HT1080 (cell line): Measurements from ENCODE around the gene DAPK3. TPM values are rescaled to one million over a fixed set of nuclear protein-coding genes. Genes with fewer than 3 reads are reported as not detected.
"Not testable (repeated sequence)": the region's sequence is repeated elsewhere in the genome, so short reads cannot be mapped to it uniquely, and the experiment has no call there.

Experiments used
- DNase-seq: peaks from one replicate; pipeline ENCODE4 v3.0.0-alpha.2; 2015; ENCODE audit warnings: low read depth
- total RNA-seq: library from RNA; depleted of rRNA; stranded (reverse); fragments of >200 nt; shearing (Covaris generic); gene quantifications from 2 replicates; pipeline ENCODE4 v1.2.3, GENCODE V29; 2014

Gene DAPK3
- total RNA-seq, 1 experiment from 2014 or later: 54.7 TPM

DNA sequence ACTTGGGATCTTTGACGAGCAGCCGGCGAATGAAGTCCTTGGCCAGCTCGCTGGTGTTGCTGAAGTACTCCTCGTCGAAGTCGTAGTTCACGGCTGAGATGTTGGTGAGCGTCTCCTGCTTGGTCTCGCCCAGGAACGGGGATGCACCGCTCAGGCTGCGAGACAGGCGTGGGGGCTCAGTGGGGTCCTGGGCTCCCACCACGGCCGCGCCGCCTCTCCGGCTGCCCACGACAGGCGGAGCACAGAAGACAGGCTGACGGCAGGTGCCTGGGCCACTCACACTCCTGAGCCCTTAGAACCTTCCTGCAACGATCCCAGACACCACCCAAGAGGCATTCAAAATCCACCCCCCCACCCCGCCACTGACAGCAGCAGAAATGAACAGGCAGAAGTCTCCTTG is 9.9 kb downstream of the DAPK3 start:
- no peak for DNase-seq

DNA sequence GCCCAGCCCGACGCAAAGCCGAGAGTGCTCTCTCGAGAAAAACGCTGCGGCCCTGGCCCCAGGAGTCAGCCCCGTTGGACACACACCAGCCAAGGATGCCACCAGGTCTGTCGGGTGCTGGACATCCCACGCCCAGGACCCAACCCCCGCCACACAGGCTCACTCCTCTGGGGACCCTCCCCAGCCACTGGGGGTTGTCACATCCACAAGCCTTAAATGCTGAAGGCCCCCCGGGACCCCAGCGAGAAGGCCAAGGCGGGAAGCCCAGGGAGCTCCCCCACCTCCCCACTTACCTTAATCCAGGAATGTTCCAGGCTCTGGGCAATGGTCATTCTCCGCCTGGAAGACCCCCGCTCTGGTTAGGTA is 11.2 kb downstream of the DAPK3 start:
- no peak for DNase-seq

DNA sequence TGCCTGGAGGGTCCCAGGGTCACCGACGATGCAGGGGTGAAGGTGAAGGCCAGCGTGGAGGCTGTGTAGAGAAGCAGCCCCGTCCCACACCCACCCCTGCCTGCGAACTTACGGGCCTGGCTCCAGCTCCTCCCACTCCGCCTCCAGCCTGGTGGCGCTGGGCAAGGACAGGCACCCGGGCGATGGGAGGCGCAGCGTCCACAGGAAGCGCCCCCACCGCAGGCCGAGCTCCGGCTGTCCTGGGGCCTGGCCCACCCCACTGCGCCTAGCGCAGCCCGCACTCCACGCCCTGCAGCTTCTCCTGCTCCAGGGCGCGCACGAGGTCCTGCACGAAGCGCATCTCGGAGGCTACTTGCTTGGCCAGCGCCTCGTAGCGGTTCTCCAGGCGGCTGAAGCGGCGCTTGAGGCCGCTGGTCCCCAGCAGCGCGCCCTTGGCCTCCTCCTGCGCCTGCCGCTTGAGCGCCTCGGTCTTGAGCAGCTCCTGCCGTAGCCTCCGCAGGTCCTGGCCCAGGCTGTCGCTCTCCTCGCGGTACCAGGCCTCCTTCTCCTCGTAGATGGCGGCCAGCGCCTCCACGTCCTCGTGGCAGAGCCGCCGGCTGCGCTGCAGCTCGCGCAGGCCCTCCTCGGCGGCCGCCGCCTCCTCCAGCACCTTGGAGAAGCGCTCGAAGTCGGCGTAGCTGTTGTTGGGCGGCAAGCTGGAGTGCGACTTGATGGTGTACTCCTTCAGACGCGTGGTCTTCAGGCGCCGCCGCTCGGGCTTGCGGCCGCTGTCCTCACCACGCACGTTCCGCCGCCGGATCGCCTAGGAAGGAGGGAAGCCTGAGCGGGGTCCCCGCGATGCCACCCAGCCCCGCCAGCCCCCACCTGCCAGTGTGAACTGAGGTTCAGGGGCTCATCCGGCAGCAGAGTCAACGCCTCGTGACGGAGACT is 11.8 kb downstream of the DAPK3 start:
- no peak for DNase-seq

DNA sequence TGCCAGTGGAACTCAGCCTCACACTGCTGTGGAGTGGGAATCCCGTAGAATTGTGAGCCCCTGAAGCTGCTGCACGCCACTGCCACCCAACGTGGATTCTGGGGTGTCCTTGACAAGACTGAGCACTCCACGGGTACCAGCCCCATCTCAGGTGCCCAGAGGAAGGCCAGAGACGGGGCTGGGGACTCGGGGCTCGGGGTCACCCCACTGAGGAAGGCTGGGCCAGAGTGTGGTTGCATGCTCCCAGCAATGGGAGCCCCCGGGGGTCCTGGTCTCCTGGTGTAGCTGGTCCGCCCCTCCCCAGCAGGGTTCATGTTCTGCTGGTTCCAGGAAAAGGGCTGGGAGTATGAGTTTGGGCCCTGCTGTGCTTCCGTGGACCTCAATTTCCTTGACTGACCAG is 15.2 kb downstream of the DAPK3 start:
- DNase-seq: no peak

DNA sequence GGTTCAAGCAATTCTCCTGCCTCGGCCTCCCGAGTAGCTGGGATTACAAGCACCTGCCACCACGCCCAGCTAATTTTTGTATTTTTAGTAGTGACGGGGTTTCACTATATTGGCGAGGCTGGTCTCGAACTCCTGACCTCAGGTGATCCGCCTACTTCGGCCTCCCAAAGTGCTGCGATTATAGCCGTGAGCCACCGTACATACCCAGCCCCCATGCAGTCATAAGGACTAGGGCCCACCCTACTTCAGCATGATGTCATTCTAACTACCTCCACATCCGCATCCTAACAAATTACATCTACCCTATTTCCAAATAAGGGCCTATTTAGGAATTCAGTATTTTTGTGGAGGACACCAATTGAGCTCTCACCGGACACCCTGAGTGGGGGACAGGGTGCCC is 15.6 kb downstream of the DAPK3 start:
- DNase-seq: not testable (repeated sequence)

DNA sequence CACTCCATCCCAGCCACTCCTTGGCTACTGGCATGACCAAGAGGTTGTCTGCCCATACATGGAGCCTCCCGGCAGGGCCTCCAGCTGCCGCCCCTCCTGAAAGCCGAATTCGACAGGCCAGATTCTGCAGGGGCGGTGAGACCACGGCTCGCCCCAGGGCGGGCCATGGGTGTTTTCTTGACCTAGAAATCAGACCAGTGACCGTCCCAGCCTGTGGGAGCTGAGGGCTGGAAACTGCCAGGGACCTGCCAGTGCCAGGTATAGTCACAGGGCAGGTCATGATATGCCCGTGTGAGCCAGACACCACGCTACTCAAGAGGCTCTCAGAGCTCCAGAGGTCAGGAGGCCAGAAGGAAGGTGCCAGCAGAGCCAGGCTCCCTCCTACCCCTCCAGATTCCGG is 16.8 kb downstream of the DAPK3 start:
- DNase-seq: no peak

DNA sequence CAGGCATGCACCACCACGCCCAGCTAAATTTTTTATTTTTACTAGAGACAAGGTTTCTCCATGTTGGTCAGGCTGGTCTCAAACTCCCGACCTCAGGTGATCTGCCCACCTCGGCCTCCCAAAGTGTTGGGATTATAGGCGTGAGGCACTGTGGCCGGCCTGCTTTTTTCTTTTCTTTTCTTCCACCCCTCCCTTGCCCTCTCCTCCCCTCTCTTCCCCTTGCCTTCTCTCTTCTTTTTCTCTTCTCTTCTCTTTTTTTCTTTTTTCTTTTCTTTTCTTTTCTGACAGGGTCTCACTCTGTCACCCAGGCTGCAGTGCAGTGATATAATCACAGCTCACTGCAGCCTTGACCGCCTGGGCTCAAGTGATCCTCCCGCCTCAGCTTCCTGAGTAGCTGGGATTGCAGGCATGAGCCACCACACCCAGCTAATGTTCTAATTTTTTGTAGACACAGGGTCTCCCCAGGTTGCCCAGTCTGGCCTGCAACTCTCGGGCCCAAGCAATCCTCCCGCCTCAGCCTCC is 18.1 kb downstream of the DAPK3 start:
- DNase-seq: not testable (repeated sequence)

DNA sequence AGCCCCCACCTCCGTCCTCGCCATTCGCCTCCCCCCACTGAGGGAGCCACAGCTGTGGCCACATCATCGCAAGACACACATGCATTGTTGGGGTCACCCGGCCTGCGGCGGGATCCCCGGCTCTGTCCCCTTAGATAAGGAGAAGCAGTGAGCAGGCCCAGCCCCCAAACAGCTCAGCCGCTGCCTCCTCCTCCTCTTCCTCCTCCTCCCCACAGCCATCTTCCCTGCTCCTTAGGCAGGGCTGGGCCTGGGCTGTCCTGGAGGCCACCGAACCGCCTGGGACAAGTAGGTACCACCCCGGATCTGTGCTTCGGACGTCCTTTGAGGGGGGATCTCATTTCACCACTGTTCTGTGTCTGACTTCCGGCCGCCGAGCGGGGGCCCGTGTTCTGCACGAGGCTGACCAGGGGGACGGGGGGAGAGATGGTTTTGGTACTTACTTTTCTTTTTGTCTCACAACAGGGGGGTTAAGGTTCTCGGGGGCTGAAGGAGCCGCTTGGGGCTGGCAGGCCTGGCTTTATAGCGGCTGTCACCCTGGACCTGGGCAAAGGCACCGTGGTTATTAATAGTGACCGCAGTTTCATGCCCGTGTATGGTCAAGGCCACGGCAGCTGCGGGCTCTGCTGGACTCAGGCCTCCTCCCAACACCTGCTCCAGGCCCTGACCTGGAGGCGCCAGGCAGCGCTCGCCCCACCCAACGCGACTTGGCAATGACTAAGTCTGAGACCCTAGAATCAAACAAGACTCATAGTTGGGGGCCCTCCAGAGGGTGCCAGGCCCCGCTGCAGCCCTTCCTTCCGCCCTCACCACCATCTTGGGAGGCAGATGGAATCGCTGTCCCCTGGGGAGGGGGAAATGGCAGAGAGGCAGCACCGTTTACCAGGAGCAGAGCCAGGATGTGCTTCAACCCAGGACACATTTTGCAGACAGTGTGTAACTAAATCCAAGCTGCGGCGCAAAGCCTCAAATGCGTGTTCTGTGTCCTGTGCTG is 19.7 kb downstream of the DAPK3 start:
- no peak for DNase-seq

DNA sequence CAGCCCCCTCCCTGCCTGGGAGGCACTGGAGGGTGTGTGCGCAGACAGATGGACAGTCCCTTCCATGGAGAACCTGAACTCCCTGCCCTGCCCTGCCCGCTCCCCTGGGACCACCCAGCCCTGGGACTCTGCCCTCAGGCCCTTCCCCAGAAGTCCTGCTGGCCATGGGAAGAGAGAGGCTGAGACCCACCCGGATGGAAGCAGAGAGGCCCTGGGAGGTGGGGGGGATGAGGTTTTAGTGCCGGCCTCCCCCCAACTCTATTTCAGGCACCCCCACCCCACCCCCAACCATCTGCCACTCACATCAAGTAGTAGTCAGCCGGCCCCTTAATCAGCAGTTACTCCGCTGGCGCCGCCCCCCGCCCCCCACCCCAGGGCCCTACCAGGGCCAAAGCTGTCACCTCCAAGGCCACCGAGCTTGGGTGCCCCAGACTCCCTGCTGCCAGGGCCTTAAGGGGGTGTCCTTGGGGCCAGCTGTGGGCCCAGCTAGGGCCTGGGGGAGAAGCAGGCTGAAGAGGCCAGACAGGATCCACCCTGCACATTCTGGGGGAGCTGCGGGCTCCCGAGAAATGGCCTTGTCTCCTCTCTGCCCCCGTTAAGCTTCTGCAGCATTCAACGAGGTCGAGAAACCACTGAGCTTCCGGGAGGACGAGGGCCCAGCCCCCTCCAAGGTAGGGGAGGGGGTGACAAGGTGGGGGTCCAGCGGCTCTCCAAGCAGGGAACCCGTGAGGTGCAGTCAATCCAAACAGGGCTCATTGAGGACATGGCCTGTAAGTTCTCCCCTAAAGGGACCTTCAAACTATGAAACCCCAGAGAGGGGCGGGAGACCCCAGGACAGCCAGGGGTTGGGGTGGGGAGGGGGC is 20.7 kb downstream of the DAPK3 start:
- no peak for DNase-seq

DNA sequence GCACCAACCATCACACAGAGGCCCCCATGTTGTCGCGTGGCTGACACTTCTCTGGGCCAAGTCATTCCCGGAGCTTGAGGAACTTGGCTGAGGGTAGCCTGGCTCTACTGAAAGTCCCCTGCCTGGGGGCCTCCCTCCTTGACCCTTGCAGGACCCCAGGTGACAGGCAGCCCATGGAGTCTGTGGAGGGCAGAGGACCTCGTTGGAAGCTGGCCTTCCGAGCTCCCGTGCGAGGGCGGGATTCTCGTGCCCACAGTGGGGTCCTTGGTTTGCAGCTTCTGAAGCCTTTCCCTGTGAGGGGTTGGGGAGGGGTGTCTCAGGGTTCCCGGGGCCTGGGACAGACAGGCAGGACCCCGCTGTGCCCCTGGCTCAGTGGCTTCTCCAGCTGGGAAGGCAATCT is 21.6 kb downstream of the DAPK3 start:
- no peak for DNase-seq

DNA sequence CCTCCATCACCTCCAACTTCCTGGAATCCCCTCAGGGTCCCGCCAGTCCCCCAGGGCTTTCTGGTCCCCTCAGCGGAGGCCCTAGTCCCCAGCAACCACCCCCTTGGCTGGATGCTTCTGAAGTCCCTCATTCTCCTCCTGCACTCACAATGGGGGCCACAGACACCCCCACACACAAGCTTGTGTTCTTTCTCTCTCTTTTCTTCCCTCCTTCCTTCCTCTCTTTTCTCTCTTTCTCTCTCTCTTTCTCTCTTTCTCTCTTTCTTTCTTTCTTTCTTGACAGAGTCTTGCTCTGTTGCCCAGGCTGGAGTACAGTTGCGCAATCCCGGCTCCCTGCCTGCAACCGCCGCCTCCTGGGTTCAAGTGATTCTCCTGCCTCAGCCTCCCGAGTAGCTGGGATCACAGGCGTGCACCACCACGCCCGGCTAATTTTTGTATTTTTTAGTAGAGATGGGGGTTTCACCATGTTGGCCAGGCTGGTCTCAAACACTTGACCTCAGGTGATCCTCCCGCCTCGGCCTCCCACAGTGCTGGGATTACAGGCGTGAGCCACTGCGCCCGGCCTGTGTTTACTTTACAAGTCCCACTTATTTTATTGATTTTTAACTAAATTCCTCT is 23.5 kb downstream of the DAPK3 start:
- DNase-seq: not testable (repeated sequence)

DNA sequence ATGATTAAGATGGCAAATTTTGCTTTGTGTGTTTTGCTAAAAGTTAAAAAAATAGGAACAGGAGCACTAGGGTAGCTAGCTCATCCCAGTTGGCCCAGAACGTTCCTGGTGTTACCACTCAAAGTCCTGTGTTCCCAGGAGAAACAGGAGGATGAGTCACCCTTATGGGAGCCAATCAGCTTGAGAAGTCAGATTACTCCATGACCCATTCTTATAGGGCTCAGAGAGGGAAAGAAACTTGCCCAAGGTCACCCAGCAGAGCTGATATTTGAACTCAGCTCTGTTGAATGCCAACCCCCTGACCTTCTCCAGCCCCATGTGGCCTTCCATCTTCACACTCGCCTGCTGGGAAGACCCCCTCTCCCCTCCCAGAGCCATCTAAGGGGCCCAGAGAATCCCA is 25.1 kb downstream of the DAPK3 start:
- DNase-seq: no peak

DNA sequence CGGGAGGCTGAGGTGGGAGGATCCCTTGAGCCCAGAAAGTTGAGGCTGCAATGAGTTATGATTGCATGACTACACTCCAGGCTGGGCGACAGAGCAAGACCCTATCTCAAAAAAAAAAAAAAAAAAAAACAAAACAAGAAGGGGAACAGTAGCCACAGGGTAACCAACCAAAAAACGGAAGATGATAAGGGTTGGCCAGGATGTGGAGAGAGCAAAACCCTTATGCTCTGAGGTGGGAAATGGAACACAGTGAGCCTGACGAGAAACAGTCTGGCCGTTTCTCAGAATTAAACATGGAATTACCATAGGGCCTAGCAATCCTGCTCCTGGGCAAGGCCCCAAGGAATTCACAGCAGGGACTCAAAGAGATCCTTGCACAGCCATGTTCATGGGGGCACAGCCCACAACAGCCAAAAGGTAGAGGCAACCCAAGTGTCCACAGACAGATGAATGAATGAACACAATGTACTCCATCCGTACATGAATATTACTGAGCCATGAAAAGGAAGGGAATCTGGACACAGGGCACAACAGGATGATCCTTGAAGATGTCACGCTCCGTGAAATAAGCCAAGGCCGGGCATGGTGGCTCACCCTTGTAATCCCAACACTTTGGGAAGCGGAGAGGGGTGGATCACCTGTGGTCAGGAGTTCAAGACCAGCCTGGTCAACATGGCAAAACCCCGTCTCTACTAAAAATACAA is 26.7 kb downstream of the DAPK3 start:
- DNase-seq: no peak

DNA sequence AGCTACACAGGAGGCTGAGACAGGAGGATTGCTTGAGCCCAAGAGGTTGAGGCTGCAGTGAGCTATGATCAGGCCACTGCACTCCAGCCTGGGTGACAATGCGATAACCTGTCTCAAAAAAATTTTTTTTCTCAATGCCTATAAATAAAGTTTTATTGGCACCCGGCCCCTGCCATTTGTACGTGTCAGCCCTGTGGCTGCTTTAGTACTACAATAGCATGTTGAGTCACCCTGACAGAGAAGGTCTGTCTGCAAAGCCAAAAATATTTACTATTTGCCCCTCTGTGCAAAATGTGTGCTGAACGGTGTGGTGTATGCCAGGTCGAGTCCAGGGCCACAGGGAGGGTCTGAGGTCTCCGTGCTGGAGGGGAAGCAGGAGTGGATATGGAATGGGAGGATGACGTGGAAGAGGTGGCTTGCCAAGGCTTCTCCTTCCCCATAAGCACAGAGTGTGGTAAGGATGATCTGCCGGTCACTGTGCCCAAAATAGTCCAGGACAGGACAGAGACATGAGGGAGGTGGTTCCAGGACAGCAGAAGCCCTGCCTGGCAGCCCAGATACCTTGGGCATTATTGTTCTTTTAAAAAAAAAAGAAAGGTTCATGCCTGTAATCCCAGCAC is 28.0 kb downstream of the DAPK3 start:
- no peak for DNase-seq

DNA sequence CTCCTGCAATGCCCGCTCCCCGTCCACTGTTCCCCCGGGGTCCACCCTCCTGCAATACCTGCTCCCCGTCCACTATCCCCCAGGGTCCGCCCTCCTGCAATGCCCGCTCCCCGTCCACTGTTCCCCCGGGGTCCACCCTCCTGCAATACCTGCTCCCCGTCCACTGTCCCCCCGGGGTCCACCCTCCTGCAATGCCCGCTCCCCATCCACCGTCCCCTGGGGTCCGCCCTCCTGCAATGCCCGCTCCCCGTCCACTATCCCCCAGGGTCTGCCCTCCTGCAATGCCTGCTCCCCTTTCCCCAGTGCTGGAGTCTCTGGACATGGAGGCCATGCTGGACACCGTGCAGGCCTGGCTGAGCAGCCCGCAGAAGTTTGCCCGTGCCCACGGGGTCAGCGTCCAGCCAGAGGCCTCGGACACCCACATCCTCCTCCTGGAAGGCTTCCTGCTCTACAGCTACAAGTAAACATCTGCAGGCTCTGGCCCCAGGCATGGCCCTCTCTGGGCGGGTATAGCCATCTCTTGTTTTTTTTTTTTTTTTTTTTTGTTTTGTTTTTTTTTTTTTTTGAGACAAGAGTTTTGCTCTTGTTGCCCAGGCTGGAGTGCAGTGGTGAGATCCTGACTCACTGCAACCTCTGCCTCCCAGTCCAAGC is 32.5 kb downstream of the DAPK3 start:
- not testable (repeated sequence) for DNase-seq

DNA sequence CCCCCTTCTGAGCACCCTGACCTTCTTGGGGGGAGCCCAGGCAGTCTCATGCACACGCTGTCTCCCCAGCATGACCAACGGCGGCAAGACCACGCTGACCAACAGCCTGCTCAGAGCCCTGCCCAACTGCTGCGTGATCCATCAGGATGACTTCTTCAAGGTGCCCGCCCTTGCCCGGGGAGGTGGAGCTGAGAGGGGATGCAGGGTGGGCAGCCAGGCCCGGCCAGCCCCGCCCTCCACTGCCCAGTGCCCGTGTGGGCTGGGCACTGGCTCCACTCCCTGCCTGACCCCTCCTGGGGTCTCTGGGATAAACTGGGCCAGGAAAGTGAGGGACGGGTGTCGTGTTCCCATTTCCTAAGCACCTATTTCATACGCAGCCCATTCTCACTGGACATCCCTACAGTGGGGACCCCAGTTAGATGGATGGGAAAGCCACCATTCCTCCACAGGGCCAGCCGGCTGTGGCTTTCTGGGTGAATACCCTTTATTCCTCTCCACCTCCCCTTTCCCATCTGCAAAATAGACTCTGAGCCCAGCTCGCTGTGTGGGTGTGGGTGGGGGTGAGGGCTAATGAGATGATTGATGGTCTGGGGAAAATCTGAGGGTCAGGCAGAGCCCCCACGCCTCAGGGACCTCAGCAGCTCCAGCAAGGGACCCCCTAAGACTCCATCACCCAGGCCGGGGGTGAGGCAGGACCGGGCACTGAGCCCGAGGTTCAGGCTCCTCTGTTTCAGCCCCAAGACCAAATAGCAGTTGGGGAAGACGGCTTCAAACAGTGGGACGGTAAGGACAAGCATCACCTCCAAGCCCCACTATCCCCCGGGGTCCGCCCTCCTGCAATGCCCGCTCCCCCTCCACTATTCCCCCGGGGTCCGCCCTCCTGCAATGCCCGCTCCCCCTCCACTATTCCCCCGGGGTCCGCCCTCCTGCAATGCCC is 34.1 kb downstream of the DAPK3 start:
- DNase-seq: no peak

DNA sequence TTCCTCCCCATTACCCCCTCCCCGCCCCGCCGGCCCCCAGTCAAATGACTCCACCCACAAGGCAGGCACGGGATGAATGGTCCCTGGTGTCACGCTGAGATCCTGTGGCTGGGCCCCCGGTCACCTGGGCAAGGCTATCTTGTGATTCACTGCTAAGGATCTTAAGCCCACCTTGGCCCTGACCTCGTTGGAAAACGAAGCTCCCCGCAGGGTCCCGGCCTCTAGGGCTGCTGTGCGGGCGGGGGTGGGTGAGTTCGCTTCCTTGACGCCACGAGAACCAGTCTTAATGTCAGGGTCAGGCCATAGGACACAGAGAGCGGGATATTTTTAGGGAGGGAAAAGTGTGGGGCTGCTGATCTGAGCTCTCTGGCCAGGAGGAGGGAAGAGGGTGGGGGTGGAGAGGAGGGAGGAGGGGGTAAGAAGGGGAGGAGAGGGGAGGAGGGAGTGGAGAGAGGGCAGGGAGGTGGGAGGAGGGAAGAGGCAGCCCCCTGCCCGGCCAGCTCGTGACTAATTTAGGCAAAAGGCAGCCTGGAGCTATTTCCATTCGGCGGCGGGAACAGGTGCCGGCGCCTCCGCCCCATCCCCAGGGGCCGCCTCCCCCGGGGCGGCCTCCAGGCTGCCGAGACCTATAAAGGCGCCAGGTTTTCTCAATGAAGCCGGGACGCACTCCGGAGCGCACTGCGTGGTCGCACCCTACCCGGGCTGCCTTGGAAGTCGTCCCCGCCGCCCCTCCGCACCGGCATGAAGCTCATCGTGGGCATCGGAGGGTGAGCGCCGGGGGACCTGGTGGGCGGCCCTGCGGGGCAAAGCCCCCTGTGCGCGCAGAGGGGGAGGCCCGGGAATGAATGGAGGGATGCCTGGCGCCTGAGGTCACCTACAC is 37.7 kb downstream of the DAPK3 start, which contains the start of gene NMRK2:
TSS of gene NMRK2 (plus strand) at position 139 of the 880 bp plus-strand sequence. CDS start at position 742, 603 bp downstream.
- DNase-seq: no peak
